Ectodermal cell (in vitro differentiated cells): ENCODE data around the gene EML1.

ENCODE experiments used
- H3K27ac ChIP-seq: 2 replicates; pipeline ENCODE4 v1.7.0; 2013; ENCODE audit warnings: mild to moderate bottlenecking, low read depth, low read length; ENCODE audit not compliant: insufficient read depth, poor library complexity, severe bottlenecking
- H3K27me3 ChIP-seq: 2 replicates; pipeline ENCODE4 v1.7.0; 2013; ENCODE audit warnings: mild to moderate bottlenecking, low read length; ENCODE audit not compliant: insufficient read depth, control insufficient read depth, poor library complexity, severe bottlenecking
- H3K36me3 ChIP-seq: one replicate; pipeline ENCODE4 v1.7.0; 2013; ENCODE audit warnings: low read length; ENCODE audit not compliant: control insufficient read depth, insufficient read depth
- H3K4me1 ChIP-seq: one replicate; pipeline ENCODE4 v1.7.0; 2013; ENCODE audit warnings: low read length; ENCODE audit not compliant: control insufficient read depth, insufficient read depth
- H3K4me3 ChIP-seq: 2 replicates; pipeline ENCODE4 v1.7.0; 2013; ENCODE audit warnings: low read depth, low read length, control low read depth; ENCODE audit not compliant: insufficient read depth
- H3K9me3 ChIP-seq: 2 replicates; pipeline ENCODE4 v1.7.0; 2013; ENCODE audit warnings: mild to moderate bottlenecking, low read length, moderate library complexity; ENCODE audit not compliant: control insufficient read depth
- WGBS, 2 experiments: methylation state at CpG; one replicate each; pipeline ENCODE4 v1.1.7; 2013; ENCODE audit warnings: missing lambda C conversion rate in 2 of 2; 5-methylcytosine and 5-hydroxymethylcytosine counted together

EML1 gene

DNA sequence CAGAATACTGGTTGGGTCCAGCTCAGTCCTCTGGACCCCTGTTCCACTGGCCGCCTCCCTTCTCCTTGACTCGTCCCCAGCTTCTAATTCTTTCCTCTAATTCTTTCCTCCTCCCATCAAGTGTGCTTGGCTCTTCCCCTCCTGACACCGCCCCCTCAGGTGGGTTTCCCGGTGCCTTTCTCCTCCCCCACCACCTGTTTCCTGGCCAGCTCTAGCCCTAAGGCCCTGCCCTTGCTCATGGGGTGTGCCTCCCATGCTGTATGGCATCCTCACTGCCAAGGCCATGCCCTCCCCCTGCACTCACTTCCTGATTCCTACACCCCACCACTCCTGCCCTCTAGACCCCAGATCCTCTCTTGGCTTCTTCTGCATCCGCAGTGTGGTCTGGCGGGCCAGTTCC, 12.1 kb upstream of the EML1 start:
- H3K4me3 ChIP-seq = no peak overlapping the region
- no peaks in the 10 kb centered on the region for H3K27me3 ChIP-seq
- no peak overlapping the region for H3K27ac ChIP-seq
- H3K36me3 ChIP-seq = no peaks in the 10 kb centered on the region
- peaks cover 3% of the 10 kb centered on the region for H3K9me3 ChIP-seq
- no peaks in the 10 kb centered on the region for H3K4me1 ChIP-seq
- 80 to 87% methylated on average over 6 of the region's 6 CpGs for WGBS, 2 experiments

- Histone ChIP-seq H3K4me3 (no peak overlapping the region), H3K27me3 (no peaks in the 10 kb centered on the region), H3K9me3 (peaks cover 3% of the 10 kb centered on the region), H3K27ac (no peak overlapping the region), H3K36me3 (no peaks in the 10 kb centered on the region), H3K4me1 (no peaks in the 10 kb centered on the region)
- 87 to 88% methylated on average over 14 of the region's 14 CpGs for WGBS, 2 experiments
Observed at GRCh38 chr14:99781853-99782610, 11.2 kb upstream of the EML1 start.

- Histone ChIP-seq H3K27me3 (no peaks in the 10 kb centered on the region), H3K27ac (no peak overlapping the region), H3K36me3 (no peaks in the 10 kb centered on the region), H3K9me3 (no peaks in the 10 kb centered on the region), H3K4me3 (no peak overlapping the region), H3K4me1 (no peaks in the 10 kb centered on the region)
- WGBS, 2 experiments = 90 to 92% methylated on average over 4 of the region's 4 CpGs
Observed at GRCh38 chr14:99784508-99784907, 8.7 kb upstream of the EML1 start.

- H3K4me1 ChIP-seq = no peaks in the 10 kb centered on the region
- H3K9me3 ChIP-seq = no peaks in the 10 kb centered on the region
- 95% methylated on average over 9 of the region's 9 CpGs for WGBS, 2 experiments
- H3K27ac ChIP-seq = no peak overlapping the region
- no peaks in the 10 kb centered on the region for H3K27me3 ChIP-seq
- no peak overlapping the region for H3K4me3 ChIP-seq
- no peaks in the 10 kb centered on the region for H3K36me3 ChIP-seq
Observed at GRCh38 chr14:99785426-99785825, 7.8 kb upstream of the EML1 start.

DNA sequence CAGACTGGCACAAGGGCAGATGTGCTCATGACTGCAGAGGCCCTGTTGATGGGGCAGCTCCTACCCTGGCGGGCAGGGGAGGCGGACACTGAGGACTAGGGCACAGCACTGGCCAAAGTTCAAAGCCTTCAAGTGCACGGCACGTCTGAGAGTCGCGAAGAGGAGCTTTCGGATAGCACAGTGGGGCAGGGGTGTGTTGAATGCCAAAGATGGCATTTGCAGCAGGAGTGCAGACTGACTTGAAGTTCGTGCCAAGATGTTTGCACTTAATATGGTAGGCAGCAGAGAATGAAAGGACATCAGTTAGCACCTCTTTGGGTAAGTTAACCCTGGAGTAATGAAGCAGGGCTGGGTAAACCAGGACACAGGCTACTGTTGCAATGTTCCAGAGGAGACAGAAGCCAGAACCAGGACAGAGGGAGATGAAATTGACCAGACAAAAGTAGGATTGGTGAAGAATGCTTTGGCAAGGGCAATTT, 6.7 kb upstream of the EML1 start:
- 94 to 96% methylated on average over 8 of the region's 8 CpGs for WGBS, 2 experiments
- Histone ChIP-seq H3K27me3 (no peaks in the 10 kb centered on the region), H3K9me3 (no peaks in the 10 kb centered on the region), H3K27ac (no peak overlapping the region), H3K4me3 (no peak overlapping the region), H3K36me3 (no peaks in the 10 kb centered on the region), H3K4me1 (peaks cover 3% of the 10 kb centered on the region)

DNA sequence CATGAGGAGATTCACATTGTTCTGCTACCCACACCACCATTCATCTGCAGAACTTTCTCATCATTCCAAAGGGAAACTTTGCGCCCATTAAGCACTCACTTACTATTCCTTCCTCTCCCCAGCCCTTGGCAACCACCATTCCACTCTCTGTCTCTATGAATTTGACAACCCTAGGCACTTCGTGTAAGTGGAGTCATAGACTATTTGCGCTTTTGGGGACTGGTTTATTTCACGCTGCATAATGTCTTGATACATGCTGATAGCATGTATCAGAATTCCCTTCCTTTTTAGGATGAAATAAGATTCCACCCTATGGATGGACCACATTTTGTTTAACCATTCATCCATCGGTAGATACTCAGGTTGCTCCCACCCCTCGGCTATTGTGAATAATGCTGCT, 4.5 kb upstream of the EML1 start:
- 95 to 98% methylated on average over 6 of the region's 6 CpGs for WGBS, 2 experiments
- Histone ChIP-seq H3K27me3 (no peaks in the 10 kb centered on the region), H3K9me3 (no peaks in the 10 kb centered on the region), H3K4me3 (no peak overlapping the region), H3K36me3 (no peaks in the 10 kb centered on the region), H3K27ac (no peak overlapping the region), H3K4me1 (peaks cover 10% of the 10 kb centered on the region)

- H3K4me1 ChIP-seq = peaks cover 10% of the 10 kb centered on the region
- no peak overlapping the region for H3K27ac ChIP-seq
- H3K4me3 ChIP-seq = no peak overlapping the region
- no peaks in the 10 kb centered on the region for H3K27me3 ChIP-seq
- WGBS, 2 experiments = 93 to 100% methylated on average over 2 of the region's 2 CpGs
- H3K9me3 ChIP-seq = no peaks in the 10 kb centered on the region
- no peaks in the 10 kb centered on the region for H3K36me3 ChIP-seq
Observed at GRCh38 chr14:99789581-99789980, 3.6 kb upstream of the EML1 start.

DNA sequence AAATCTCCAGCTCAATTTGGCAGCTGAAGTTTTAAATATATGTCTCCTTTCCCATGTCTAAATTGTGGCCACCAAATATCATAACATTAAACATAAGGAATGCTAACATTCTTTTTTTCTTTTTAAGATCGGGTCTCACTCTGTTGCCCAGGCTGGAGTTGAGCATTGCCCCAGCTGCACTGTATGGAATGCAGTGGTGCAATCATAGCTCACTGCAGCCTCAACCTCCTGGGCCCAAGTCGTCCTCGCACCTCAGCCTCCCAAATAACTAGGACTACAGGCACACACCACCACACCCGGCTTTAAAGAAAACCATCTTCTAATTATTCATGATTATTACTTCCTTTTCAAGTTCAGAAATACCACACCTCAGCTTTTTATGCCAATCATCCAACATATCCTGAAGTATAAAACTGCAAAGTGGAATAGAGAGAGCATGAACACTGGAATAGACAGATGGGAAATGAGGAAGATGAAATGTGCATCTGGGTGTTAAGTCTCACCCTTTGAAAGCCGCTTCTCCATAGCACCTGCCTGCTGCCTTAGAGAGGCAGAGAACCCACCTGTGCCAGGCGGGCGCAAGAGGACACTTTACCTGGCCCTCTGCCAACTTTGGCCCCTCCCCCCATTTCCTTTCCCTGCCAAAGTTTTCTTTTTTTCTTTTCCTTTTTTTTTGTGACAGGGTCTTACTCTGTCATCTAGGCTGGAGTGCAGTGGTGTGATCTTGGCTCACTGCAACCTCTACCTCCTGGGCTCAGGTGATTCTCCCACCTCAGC, 2.8 kb upstream of the EML1 start:
- H3K27ac ChIP-seq = no peak overlapping the region
- no peaks in the 10 kb centered on the region for H3K36me3 ChIP-seq
- no peak overlapping the region for H3K4me3 ChIP-seq
- H3K9me3 ChIP-seq = no peaks in the 10 kb centered on the region
- H3K4me1 ChIP-seq = peaks cover 10% of the 10 kb centered on the region
- no peaks in the 10 kb centered on the region for H3K27me3 ChIP-seq
- 94 to 96% methylated on average over 7 of the region's 7 CpGs for WGBS, 2 experiments

DNA sequence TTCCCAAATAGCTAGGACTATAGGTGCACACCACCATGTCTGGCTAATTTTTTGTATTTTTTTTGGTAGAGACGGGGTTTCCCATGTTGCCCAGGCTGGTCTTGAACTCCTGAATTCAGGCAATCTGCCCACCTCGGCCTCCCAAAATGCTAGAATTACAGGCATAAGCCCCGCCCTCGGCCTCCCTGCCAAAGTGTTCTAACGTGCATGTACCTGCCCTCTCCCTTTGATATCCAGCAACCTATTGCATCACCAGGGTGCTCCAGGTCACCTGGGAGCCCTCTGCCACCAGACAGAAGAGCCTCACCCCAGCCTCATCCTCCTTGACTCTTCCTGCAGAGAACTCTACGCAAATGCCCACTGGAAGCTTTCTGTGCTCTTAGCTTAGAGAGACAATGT, 2.2 kb upstream of the EML1 start:
- Histone ChIP-seq H3K27ac (no peak overlapping the region), H3K9me3 (no peaks in the 10 kb centered on the region), H3K4me1 (peaks cover 10% of the 10 kb centered on the region), H3K4me3 (no peak overlapping the region), H3K36me3 (no peaks in the 10 kb centered on the region), H3K27me3 (no peaks in the 10 kb centered on the region)
- 86 to 89% methylated on average over 6 of the region's 6 CpGs for WGBS, 2 experiments

- no peaks in the 10 kb centered on the region for H3K36me3 ChIP-seq
- H3K27ac ChIP-seq = no peak overlapping the region
- H3K27me3 ChIP-seq = no peaks in the 10 kb centered on the region
- no peak overlapping the region for H3K4me3 ChIP-seq
- no peaks in the 10 kb centered on the region for H3K9me3 ChIP-seq
- H3K4me1 ChIP-seq = peaks cover 10% of the 10 kb centered on the region
- 91 to 93% methylated on average over 13 of the region's 13 CpGs for WGBS, 2 experiments
Observed at GRCh38 chr14:99791476-99792209, 1.6 kb upstream of the EML1 start.
